GM23248 (cell line): ENCODE measurements around the gene KISS1.

Experiments used
- EZH2 ChIP-seq: fragments of 200-600 bp; sonication (generic); IDR thresholded peaks from 2 replicates; pipeline ENCODE4 v1.6.1; 2018; ENCODE audit warnings: antibody characterized with exemption, mild to moderate bottlenecking; ENCODE audit not compliant: insufficient read depth, poor library complexity, severe bottlenecking
- EZH2phosphoT487 ChIP-seq: fragments of 200-600 bp; sonication (generic); IDR thresholded peaks from 2 replicates; pipeline ENCODE4 v1.6.1; 2018; ENCODE audit warnings: antibody characterized with exemption, moderate library complexity, mild to moderate bottlenecking, low read depth; ENCODE audit not compliant: insufficient read depth

DNA sequence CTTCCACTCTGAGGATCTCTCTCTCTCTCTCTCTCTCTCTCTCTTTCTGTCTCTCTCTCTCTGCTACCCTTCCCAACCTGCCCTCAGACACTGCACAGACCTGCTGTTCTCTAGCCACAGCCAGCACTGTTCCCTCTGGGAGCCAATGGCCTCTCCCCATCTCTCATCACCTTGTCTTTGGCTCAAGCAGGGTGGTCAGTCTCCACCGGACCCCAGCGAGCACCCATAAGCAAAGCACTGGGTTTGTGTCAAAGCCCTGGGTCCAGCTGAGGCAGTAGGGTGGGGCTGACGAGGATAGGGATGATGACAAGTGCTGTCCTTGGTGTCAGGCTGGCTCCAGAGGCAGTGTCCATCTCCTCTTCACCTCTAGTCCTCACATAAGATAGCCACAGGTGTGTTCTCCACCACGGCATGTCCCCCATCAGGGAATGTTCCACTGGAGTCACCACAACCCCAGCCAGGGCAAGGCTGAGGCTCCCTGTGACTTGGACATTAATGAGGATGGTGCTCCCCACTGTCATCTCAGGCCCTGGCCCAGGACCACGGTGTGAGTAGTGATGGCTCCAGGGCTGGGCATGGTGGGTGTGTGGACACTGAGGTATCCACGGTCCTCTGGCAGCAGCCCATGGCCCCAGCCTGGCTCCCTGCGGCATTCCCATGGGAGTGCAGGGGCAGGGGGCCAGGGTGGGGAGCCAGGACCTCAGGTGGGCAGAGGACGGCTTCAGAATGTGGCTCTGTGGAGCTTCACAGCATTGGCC lies 25.9 kb upstream of the KISS1 start:
- TF ChIP-seq EZH2, result no peak
- TF ChIP-seq EZH2phosphoT487, result no peak
